ENCODE measurements around the gene CLEC2A. TPM values are rescaled to one million over a fixed set of nuclear protein-coding genes. Genes with fewer than 3 reads are reported as not detected.
"Not testable (repeated sequence)": the region's sequence is repeated elsewhere in the genome, so short reads cannot be mapped to it uniquely, and the experiment has no call there.

The CLEC2A gene
- total and polyA plus RNA-seq, 11 donors: not detected

GRCh38 chr12:9880532-9881078, 51.6 kb downstream of the CLEC2A start:
- intact Hi-C loops (cut with DNase I): no loop called here
- WGBS, 4 donors: 83 to 89% (median 87%) methylated on average over 4 of the region's 4 CpGs
- no peaks in the 10 kb centered on the region for H3K27me3 ChIP-seq
- no peak for ATAC-seq
- H3K27ac ChIP-seq: no peak overlapping the region
- H3K4me1 ChIP-seq: no peaks in the 10 kb centered on the region
- no peak overlapping the region for H3K4me3 ChIP-seq
- DNase-seq: no peak
- no peaks in the 10 kb centered on the region for H3K9me3 ChIP-seq
- TF ChIP-seq POLR2A (IDR thresholded peaks at IDR 0.05) (no peak), CTCF (IDR thresholded peaks at IDR 0.05) (no peak)
- H3K36me3 ChIP-seq: no peaks in the 10 kb centered on the region

GRCh38 chr12:9876120-9876519, 56.0 kb downstream of the CLEC2A start:
- H3K27me3 ChIP-seq; H3K36me3 ChIP-seq; H3K4me1 ChIP-seq; H3K9me3 ChIP-seq; H3K4me3 ChIP-seq; DNase-seq; intact Hi-C loops (cut with DNase I); H3K27ac ChIP-seq; ATAC-seq: not testable (repeated sequence)
- 96 to 98% (median 97%) methylated on average over 10 to 26 of the region's 26 CpGs for WGBS, 4 donors

GRCh38 chr12:9872742-9873141, 59.4 kb downstream of the CLEC2A start:
- Histone ChIP-seq H3K36me3 (no peaks in the 10 kb centered on the region), H3K27me3 (no peaks in the 10 kb centered on the region), H3K4me1 (peaks cover 0 to 14% (median 2%) of the 10 kb centered on the region in 12 donors), H3K9me3 (no peaks in the 10 kb centered on the region), H3K4me3 (no peak overlapping the region), H3K27ac (no peak overlapping the region)
- ATAC-seq (no peak), DNase-seq (peak in 1 of 5 donors; percentile 20)
- TF ChIP-seq POLR2A (IDR thresholded peaks at IDR 0.05): no peak
- TF ChIP-seq CTCF (IDR thresholded peaks at IDR 0.05): no peak
- WGBS, 4 donors: 64 to 78% (median 67%) methylated on average over 10 to 11 of the region's 11 CpGs
- intact Hi-C loops (cut with DNase I): no loop called here

- no peak overlapping the region for H3K27ac ChIP-seq
Measured at GRCh38 chr12:9872162-9872561, 60.0 kb downstream of the CLEC2A start.

More at GRCh38 chr12:9872162-9872561, 60.0 kb downstream of the CLEC2A start:
- no peaks in the 10 kb centered on the region for H3K9me3 ChIP-seq
- DNase-seq: no peak
- no peak for ATAC-seq
- WGBS, 4 donors: 84 to 96% (median 90%) methylated on average over 3 of the region's 3 CpGs
- peaks cover 0 to 14% (median 2%) of the 10 kb centered on the region in 12 donors for H3K4me1 ChIP-seq
- H3K27me3 ChIP-seq: no peaks in the 10 kb centered on the region
- no peaks in the 10 kb centered on the region for H3K36me3 ChIP-seq
- intact Hi-C loops (cut with DNase I): no loop called here
- no peak overlapping the region for H3K4me3 ChIP-seq
- no peak for TF ChIP-seq POLR2A (IDR thresholded peaks at IDR 0.05)
- TF ChIP-seq CTCF (IDR thresholded peaks at IDR 0.05): no peak

Measured in heart left ventricle (tissue), 16 donors.